Tibial nerve (tissue), 4 donors: ENCODE results near the gene SH2D6. TPM values are rescaled to one million over a fixed set of nuclear protein-coding genes. Genes with fewer than 3 reads are reported as not detected.
"Not testable (repeated sequence)": the region's sequence is repeated elsewhere in the genome, so short reads cannot be mapped to it uniquely, and the experiment has no call there.

Experiments used
- DNase-seq, 2 donors: peaks; one replicate each; pipeline ENCODE4 v3.0.0-alpha.2; 2019; ENCODE audit warnings: low spot score in 2 of 2
- H3K27ac ChIP-seq, 4 donors: fragments of 200-600 bp; sonication (generic) in 3 of 4; one replicate each; pipeline ENCODE4 v1.5.1; 2017 to 2019; ENCODE audit warnings: mild to moderate bottlenecking in 1 of 4
- H3K27me3 ChIP-seq, 2 donors: fragments of 200-600 bp; sonication (generic) in 1 of 2; one replicate each; pipeline versions ENCODE4 v1.5.1 to v1.6.0; 2017 to 2019
- H3K36me3 ChIP-seq, 3 donors: fragments of 200-600 bp; sonication (generic); one replicate each; pipeline ENCODE4 v1.5.1; 2018 to 2019
- H3K4me1 ChIP-seq, 4 donors: fragments of 200-600 bp; sonication (generic) in 3 of 4; one replicate each; pipeline ENCODE4 v1.5.1; 2017 to 2019
- H3K4me3 ChIP-seq, 4 donors: fragments of 200-600 bp; sonication (generic) in 3 of 4; one replicate each; pipeline ENCODE4 v1.5.1; 2017 to 2019; ENCODE audit warnings: mild to moderate bottlenecking in 1 of 4, moderate library complexity in 1 of 4
- H3K9me3 ChIP-seq, 4 donors: fragments of 200-600 bp; sonication (generic) in 3 of 4; one replicate each; pipeline ENCODE4 v1.5.1; 2017 to 2019
- EP300 ChIP-seq, 2 donors: sonication (generic); formaldehyde crosslinking; IDR thresholded peaks; one replicate each; pipeline ENCODE4 v1.6.1; 2017; ENCODE audit warnings: antibody characterized with exemption in 2 of 2, mild to moderate bottlenecking in 1 of 2
- POLR2A ChIP-seq, 2 donors: fragments of 450-650 bp; IDR thresholded peaks; one replicate each; pipeline ENCODE4 v1.6.1; 2017; ENCODE audit warnings: antibody characterized with exemption in 2 of 2, mild to moderate bottlenecking in 2 of 2, moderate library complexity in 2 of 2
- WGBS, 2 donors: methylation state at CpG; one replicate each; pipeline ENCODE4 v1.1.5; 2018; 5-methylcytosine and 5-hydroxymethylcytosine counted together
- small RNA-seq: library from RNA; depleted of rRNA; stranded (forward); fragments of <200 nt; gene quantifications from one replicate; pipeline ENCODE3, GENCODE V24; 2016
- total RNA-seq, 4 donors: library from RNA; depleted of rRNA; stranded (reverse); fragments of >200 nt; gene quantifications; one replicate each; pipeline ENCODE4 v1.1.0, GENCODE V29; 2016
- TF ChIP-seq, protein P1 (sequence below), 5 experiments: fragments of 200-600 bp in 3 of 5; fragments of 450-650 bp in 2 of 5; sonication (generic) in 3 of 5; IDR thresholded peaks; one replicate each; pipeline ENCODE4 v1.5.1; 2016 to 2019; ENCODE audit warnings: antibody characterized with exemption in 5 of 5, mild to moderate bottlenecking in 3 of 5, moderate library complexity in 2 of 5

Gene SH2D6
- total RNA-seq, 4 donors from 2014 or later = 1.1 TPM; not detected in 3

DNA sequence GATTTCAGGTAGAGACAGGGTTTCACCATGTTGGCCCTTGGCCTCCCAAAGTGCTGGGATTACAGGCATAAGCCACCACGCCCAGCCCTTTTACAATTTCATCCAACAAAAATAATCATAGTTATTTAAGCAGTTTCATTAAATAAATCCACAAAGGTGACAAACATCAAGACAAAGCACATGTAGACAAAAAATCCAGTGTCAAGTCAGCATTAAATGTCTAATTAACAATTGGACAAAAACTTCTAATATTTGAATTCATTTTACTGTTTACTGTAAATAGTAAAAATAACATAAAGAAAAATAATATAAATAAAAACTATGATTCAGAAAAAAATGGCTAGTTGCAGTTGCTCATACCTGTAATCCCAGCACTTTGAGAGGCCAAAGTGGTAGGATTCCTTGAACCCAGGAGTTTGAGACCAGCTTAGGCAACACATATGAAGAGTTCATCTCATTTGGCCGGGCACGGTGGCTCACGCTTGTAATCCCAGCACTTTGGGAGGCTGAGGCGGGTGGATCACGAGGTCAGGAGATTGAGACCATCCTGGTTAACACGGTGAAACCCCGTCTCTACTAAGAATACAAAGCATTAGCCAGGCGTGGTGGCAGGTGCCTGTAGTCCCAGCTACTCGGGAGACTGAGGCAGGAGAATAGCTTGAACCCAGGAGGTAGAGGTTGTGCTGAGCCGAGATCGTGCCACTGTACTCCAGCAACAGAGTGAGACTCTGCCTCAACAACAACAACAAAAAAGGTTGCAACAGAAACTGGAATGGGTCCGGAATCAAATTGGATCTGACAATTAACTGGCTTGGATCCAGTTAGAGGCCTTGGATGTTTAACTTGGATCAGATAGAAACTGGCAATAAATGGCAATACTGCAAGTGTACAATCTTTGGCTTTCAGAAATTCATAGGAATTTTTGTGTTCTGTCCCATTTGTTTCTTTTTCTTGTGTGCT, 63.6 kb downstream of the SH2D6 start:
- DNase-seq = no peak
- Histone ChIP-seq H3K9me3 (no peaks in the 10 kb centered on the region), H3K36me3 (no peaks in the 10 kb centered on the region), H3K4me3 (no peak overlapping the region), H3K4me1 (no peaks in the 10 kb centered on the region), H3K27me3 (no peaks in the 10 kb centered on the region), H3K27ac (no peak overlapping the region)
- TF ChIP-seq, protein P1, sequence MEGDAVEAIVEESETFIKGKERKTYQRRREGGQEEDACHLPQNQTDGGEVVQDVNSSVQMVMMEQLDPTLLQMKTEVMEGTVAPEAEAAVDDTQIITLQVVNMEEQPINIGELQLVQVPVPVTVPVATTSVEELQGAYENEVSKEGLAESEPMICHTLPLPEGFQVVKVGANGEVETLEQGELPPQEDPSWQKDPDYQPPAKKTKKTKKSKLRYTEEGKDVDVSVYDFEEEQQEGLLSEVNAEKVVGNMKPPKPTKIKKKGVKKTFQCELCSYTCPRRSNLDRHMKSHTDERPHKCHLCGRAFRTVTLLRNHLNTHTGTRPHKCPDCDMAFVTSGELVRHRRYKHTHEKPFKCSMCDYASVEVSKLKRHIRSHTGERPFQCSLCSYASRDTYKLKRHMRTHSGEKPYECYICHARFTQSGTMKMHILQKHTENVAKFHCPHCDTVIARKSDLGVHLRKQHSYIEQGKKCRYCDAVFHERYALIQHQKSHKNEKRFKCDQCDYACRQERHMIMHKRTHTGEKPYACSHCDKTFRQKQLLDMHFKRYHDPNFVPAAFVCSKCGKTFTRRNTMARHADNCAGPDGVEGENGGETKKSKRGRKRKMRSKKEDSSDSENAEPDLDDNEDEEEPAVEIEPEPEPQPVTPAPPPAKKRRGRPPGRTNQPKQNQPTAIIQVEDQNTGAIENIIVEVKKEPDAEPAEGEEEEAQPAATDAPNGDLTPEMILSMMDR (IDR thresholded peaks at IDR 0.05) = no peak
- TF ChIP-seq EP300 (IDR thresholded peaks at IDR 0.05) (no peak), POLR2A (IDR thresholded peaks at IDR 0.05) (no peak)
- 88 to 89% methylated on average over 13 of the region's 13 CpGs for WGBS, 2 donors

GRCh38 chr2:85484615-85485014, 66.1 kb downstream of the SH2D6 start:
- 91% methylated on average over 1 of the region's 2 CpGs; no CpG with 5 or more reads in 1 of the 2 donors for WGBS, 2 donors
- H3K36me3 ChIP-seq, DNase-seq, H3K27me3 ChIP-seq, H3K4me1 ChIP-seq, H3K27ac ChIP-seq, H3K9me3 ChIP-seq, H3K4me3 ChIP-seq: not testable (repeated sequence)

DNA sequence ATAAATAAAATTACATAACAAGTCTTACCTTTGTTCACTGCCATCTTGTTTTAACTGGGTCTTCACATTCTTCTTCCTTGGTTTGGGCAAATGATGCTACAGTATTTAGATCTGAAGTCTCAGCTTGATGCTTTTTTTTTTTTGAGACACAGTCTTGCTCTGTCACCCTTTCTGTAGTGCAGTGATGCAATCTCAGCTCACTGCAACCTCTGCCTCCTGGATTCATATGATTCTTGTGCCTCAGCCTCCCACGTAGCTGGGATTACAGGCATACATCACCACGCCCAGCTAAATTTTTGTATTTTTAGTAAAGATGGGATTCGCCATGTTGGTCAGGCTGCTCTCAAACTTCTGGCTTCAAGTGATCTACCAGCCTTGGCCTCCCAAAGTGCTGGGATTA, 67.3 kb downstream of the SH2D6 start:
- no peak for TF ChIP-seq EP300 (IDR thresholded peaks at IDR 0.05)
- TF ChIP-seq, protein P1 (IDR thresholded peaks at IDR 0.05) = no peak
- Histone ChIP-seq H3K27ac (no peak overlapping the region), H3K27me3 (no peaks in the 10 kb centered on the region), H3K36me3 (no peaks in the 10 kb centered on the region), H3K9me3 (peaks cover 0 to 9% (median 0%) of the 10 kb centered on the region in 4 donors), H3K4me1 (no peaks in the 10 kb centered on the region), H3K4me3 (no peak overlapping the region)
- WGBS, 2 donors = 85 to 92% methylated on average over 3 of the region's 3 CpGs
- no peak for DNase-seq

Small RNAs within 50 kb of the gene (small RNA-seq; reads per million reads assigned to genes)
- gene AC062037.2 = not detected
- gene RF00019 = not detected
- gene RN7SL251P = not detected

Other genes with a start within 250 kb of the SH2D6 start
- 100 to 1,000 TPM in 3 of 4 donors, 10 to 100 TPM in 1; 96.9 to 128 (median 109) TPM for gene TGOLN2, start 90.7 kb upstream of the SH2D6 start, total RNA-seq
- gene RETSAT, start 64.2 kb upstream of the SH2D6 start, total RNA-seq = 100 to 1,000 TPM in 2 of 4 donors, 10 to 100 TPM in 2; 74.7 to 113 (median 97.5) TPM
- gene ELMOD3, start 63.9 kb upstream of the SH2D6 start, total RNA-seq = 10 to 100 TPM; 21.2 to 39.0 (median 35.4) TPM
- 10 to 100 TPM; 58.8 to 67.8 (median 67.7) TPM for gene CAPG, start 8.3 kb upstream of the SH2D6 start, total RNA-seq
- 100 to 1,000 TPM; 139 to 164 (median 145) TPM for gene MAT2A, start 120.5 kb downstream of the SH2D6 start, total RNA-seq
- 10 to 100 TPM; 24.7 to 34.3 (median 27.1) TPM for gene GGCX, start 142.8 kb downstream of the SH2D6 start, total RNA-seq
- gene VAMP8, start 158.9 kb downstream of the SH2D6 start, total RNA-seq = 10 to 100 TPM in 2 of 4 donors, 1 to 10 TPM in 2; 4.3 to 24.0 (median 11.8) TPM
- 10 to 100 TPM; 39.6 to 91.6 (median 55.6) TPM for gene VAMP5, start 165.7 kb downstream of the SH2D6 start, total RNA-seq
- gene RNF181, start 177.0 kb downstream of the SH2D6 start, total RNA-seq = 100 to 1,000 TPM; 117 to 212 (median 162) TPM
- 10 to 100 TPM; 12.9 to 29.4 (median 16.6) TPM for gene TMEM150A, start 184.0 kb downstream of the SH2D6 start, total RNA-seq
- 10 to 100 TPM; 15.7 to 21.9 (median 19.7) TPM for gene C2orf68, start 193.4 kb downstream of the SH2D6 start, total RNA-seq
- gene USP39, start 197.5 kb downstream of the SH2D6 start, total RNA-seq = 100 to 1,000 TPM in 2 of 4 donors, 10 to 100 TPM in 2; 90.0 to 173 (median 130) TPM
- gene SFTPB, start 249.5 kb downstream of the SH2D6 start, total RNA-seq = not detected